G401 (cell line): Measurements from ENCODE around the gene XAF1. TPM values are rescaled to one million over a fixed set of nuclear protein-coding genes. Genes with fewer than 3 reads are reported as not detected.
"Not testable (repeated sequence)": the region's sequence is repeated elsewhere in the genome, so short reads cannot be mapped to it uniquely, and the experiment has no call there.

Source experiments
- DNase-seq: peaks from one replicate; pipeline ENCODE4 v3.0.0-alpha.2; 2015; ENCODE audit warnings: low spot score
- in situ Hi-C: cut with HindIII; loops from 2 replicates; pipeline ENCODE4 v1.10.0; 2016; ENCODE audit warnings: low sequenced_read_pairs, mixed read lengths
- total RNA-seq: library from RNA; depleted of rRNA; stranded (reverse); fragments of >200 nt; shearing (Covaris generic); gene quantifications from 2 replicates; pipeline ENCODE4 v1.2.3, GENCODE V29; 2014; rRNA removed

XAF1 gene
- total RNA-seq, 1 experiment from 2014 or later, result not detected

DNA sequence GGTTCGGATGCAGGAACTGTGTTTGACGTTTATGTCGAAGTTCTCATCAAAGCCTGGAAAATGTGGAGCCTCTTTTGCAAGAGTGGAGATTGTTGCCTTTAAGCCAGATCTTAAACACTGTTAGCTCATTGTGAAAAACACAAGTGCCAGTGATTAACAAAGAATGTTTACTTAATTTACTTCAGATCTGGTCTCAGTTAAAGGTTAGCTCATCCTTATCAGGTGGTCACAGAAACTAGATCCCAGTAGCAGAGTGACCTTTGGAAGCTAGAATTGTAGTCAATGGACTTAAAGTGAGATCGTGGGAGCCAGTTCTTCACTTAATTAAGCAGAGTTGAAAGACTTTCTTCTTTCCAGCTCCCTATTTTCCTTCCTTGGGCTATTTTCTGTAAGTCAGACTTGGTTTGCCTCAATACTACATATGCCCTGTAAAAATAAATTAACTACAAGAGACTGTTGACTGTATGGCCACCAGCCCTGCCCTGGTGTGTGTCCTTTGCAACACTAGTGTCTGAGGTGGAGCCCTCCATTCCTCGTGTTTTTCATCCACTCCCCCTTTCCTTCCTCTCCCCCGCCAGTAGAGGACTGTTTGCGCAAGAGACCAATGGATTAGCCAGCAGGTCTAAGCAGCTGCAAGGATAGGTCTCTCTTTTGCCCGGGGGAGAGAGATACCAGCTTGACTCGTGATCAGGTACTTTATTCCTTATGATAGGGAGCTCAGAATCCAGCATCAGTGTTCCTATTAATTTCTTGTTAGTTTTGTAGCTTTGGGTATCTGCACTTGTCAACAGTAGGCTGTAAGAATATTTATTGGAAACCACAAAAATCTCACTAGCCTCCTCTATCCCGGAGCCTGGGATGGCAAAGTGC is 40.4 kb downstream of the XAF1 start:
- in situ Hi-C loops, result no loop called here
- no peak for DNase-seq

DNA sequence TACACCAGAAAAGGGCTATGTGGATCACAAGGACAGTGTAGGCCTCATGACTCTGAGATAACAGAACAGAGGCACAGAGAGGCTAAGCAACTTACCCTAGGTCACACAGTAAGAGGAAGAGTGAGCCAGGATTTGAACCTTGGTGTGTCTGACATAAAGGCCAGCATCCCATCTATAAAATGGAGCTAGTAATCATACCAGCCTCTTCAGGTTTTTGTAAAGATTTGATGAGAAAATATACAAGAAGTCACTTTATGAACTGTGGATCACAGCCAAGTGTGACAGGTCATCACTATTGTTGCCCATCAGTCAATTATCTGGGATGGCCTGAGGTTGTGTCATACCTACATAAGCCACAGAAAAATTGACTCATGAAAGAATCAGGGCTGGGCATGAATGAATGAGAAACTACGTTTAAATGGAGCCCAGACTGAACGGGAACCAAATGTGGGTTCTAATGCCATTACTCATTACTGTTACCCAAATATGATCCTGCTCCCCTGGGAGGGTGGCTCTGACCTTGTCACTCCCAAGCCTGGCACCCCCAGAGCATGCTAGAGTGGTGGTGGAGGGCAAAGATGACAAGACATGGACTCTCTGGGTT is 41.1 kb downstream of the XAF1 start:
- no peak for DNase-seq
- in situ Hi-C loops, result no loop called here

DNA sequence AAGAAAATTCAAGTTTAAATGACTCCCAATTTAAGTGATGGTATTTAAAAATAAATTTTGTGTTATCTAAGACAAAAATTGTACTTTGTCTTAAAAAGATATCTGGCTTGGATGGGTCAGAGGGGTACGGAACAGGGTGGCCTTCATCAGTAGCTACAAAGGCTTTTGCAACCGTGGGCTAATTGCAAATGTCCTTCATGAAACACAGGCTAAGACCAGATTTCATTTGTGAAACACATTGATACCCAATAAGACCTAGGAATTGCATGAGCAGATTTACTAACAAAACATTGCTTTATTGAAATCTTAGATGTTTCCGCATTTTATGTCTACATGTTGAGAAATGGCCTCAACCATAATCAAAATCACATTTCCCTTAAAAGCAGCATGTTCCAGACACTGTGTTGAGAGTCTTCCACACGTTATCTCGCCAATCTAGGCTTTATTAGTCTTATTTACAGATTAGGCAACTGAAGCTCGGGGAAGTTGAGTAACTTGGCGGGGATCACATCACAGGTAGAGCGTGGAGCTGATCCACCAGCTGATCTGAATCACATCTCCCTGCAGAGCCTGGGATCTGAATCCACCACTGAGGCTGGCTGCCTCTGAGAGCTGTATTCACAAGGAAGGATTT is 42.0 kb downstream of the XAF1 start:
- no peak for DNase-seq
- in situ Hi-C loops, result no loop called here

DNA sequence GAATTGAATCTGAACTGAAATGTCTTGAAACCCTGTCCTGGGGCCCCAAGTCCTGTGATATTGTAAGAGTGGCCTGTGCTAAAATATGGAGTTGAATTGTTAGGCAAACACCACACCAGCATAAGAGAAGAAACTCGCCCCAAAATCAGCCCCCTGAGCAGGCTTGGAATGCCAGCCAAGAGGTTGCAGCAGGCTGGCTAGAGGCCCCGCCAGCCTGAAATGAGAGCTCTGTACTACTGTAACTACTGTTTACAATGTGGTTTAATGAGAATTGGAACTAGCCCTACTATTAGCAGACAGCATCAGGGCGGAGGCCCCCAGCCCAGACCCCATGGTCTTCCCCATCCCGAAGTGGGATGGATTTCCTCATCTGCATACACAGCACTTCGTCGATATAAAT is 43.9 kb downstream of the XAF1 start:
- no peak for DNase-seq
- in situ Hi-C loops, result no loop called here

DNA sequence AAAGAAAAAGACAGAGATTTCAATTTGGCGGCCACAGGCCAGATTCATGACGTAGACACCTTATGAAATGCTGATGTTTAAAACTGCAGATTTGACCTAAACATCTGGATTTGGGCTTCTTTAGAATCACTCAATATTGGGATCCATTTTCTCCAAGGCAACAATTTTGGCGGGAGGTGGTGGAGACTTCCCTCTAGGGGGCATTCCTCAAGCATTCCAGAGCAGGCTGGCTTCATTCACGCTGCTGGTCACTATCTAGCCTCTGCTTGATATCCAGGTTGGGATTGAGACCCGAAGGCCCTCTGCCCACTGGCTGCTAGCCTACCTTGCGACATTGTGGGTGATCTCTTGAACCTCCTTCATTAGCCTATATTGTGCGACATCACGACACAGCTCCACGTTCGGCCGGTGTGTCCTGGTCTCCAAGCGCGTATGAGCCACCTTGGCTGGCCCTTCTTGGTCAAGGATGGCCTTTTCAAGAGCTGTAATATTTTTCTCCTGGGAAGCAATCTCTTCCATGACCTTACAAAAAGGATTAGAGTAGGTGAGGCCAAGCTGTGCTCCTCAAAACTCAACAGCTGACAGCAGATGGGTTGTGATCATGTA is 44.7 kb downstream of the XAF1 start:
- no peak for DNase-seq
- in situ Hi-C loops, result no loop called here

DNA sequence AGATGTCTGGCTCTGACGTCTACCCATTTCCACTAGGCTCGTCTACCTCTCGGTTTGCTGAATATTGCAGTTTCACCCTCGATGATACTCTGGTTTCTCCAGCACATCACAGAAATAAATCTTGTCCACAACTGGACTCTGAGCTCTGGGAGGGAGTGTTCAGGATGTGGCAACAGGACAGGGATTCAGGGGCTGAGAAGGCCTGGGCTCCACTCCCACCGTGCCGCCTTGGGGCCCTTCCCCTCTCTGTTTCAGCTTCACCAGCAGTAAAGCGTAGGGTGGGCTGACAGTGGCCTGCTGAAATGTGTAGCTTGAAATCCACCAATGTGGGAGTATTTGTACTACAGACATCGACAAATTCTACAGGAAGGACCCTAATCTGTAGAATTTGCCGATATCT is 55.7 kb downstream of the XAF1 start:
- DNase-seq, result no peak
- in situ Hi-C loops, result no loop called here

DNA sequence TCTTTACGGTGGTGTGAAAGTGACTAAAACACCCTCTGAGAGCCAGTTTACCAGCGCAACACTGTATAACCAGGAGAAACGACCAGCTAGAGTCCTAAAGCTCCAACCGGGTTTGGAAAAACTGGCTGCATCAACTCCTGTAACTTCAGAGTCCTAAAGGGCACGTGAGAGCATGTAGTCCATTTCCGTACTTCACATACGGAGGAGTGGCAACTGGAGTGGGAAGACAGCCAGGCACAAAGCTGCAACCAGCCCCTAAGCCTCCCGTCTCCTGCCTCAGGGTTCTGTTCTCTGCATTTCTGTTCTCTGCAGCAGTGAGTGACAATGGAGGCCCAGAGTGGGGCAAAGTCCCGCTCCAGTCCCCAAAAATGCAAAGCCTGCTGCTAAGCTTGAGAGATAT is 56.4 kb downstream of the XAF1 start:
- in situ Hi-C loops, result no loop called here
- no peak for DNase-seq

DNA sequence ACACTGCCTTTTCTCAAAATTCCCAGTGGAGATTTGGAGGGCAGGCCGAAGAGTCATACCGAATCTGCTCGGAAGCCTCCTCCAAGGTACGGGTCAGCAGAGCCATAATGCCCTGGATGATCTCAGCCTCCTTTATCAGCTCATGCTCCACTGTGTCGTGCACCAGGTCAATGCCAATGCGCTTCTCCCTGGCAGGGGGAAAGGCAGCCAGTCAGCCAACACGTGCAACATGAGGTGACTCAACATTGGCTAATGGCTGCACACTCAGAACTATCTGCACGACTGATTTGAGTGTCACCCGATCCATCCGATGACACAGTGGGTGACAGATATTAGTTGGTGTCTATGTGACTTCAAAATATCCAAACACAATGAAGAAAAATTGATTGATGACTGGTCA is 59.9 kb downstream of the XAF1 start:
- in situ Hi-C loops, result no loop called here
- DNase-seq, result no peak

DNA sequence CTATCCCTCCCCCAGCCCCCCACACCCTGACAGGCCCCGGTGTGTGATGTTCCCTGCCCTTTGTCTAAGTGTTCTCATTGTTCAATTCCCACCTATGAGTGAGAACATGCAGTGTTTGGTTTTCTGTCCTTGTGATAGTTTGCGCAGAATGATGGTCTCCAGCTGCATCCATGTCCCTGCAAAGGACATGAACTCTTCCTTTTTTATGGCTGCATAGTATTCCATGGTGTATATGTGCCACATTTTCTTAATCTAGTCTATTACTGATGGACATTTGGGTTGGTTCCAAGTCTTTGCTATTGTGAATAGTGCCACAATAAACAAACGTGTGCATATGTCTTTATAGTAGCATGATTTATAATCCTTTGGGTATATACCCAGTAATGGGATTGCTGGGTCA is 60.5 kb downstream of the XAF1 start:
- DNase-seq, in situ Hi-C loops: not testable (repeated sequence)

DNA sequence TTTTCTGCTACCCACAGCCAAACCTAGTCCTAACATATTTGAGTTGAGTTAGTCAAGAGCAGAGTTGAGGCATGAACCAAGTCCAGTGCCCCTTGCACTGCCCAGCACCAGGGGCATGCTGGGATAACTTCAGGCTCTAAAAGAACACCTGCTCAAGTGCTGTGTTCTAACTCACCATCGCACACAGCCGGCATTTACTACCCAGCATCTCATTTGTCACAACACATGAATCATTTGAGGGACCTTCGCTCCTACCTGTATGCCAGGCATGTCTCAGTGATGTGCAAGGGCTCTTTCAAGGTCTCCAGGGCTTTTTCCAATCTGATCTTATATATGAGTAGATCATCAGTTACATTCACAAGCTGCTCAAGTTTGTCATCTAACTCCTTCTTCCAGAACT is 63.1 kb downstream of the XAF1 start:
- in situ Hi-C loops, result no loop called here

DNA sequence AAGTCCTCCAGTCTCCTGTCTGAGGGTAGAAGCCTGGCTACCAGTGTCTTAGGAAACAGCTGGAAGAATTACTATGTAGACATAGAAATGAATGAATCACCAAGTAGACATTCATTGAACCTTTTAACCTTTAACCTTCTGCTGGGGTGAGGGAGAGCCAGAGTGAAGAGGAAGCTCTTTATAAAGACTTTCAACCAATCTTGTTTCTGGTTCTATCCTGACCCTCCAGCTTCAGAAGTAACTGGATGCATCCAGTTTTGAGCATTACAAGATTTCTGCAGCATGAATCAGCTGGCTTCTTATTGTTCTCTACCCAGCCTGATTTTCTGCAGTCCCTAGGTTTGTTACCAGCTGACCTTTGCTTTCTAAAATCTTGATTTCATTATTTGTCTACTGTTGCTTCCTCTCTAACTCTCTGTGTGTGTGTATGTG is 67.2 kb downstream of the XAF1 start:
- DNase-seq, result no peak
- in situ Hi-C loops, result no loop called here

More for the DNA sequence above, 63.1 kb downstream of the XAF1 start:
- no peak for DNase-seq

Other genes with a start within 250 kb of the XAF1 start
- 0.92 and 2.1 TPM in 2 replicates for gene PITPNM3, start 199.5 kb upstream of the XAF1 start, total RNA-seq
- gene KIAA0753, start 115.3 kb upstream of the XAF1 start, total RNA-seq, result 16.7 and 17.2 TPM in 2 replicates
- gene TXNDC17, start 115.0 kb upstream of the XAF1 start, total RNA-seq, result 147 and 228 TPM in 2 replicates
- 16.4 and 27.2 TPM in 2 replicates for gene MED31, start 104.4 kb upstream of the XAF1 start, total RNA-seq
- gene C17orf100, start 104.3 kb upstream of the XAF1 start, total RNA-seq, result 2.5 and 2.8 TPM in 2 replicates
- gene SLC13A5, start 42.7 kb upstream of the XAF1 start, total RNA-seq, result not detected in 2 replicates
- gene FBXO39, start 20.2 kb downstream of the XAF1 start, total RNA-seq, result not detected in 2 replicates
- gene TEKT1, start 75.7 kb downstream of the XAF1 start, total RNA-seq, result not detected in 2 replicates
- gene ALOX12, start 240.0 kb downstream of the XAF1 start, total RNA-seq, result not detected in 2 replicates